GM23338 (cell line): ENCODE measurements around the gene LIPH.

Experiments
- CREB1 ChIP-seq: fragments of 250-450 bp; sonication (Bioruptor Pico); IDR thresholded peaks from 2 replicates; pipeline ENCODE4 v1.5.0; 2020; ENCODE audit warnings: low read depth, mild to moderate bottlenecking, moderate library complexity
- CTCF ChIP-seq, 2 experiments: fragments of 200-600 bp in 1 of 2; sonication (generic) in 1 of 2; conservative IDR thresholded peaks; 2 replicates each; pipeline versions ENCODE4 v1.5.1 to v1.6.1; 2016 to 2017; ENCODE audit warnings: antibody characterized with exemption in 2 of 2, low read depth in 2 of 2, mild to moderate bottlenecking in 2 of 2, moderate library complexity in 1 of 2
- EZH2 ChIP-seq: fragments of 200-600 bp; sonication (generic); IDR thresholded peaks from one replicate; pipeline ENCODE4 v1.8.0; 2017; ENCODE audit warnings: antibody characterized with exemption, mild to moderate bottlenecking, low read depth; ENCODE audit not compliant: unreplicated experiment
- EZH2phosphoT487 ChIP-seq: fragments of 200-600 bp; sonication (generic); IDR thresholded peaks from one replicate; pipeline ENCODE4 v1.8.1; 2018; ENCODE audit warnings: antibody characterized with exemption; ENCODE audit not compliant: unreplicated experiment
- JUNB ChIP-seq: IDR thresholded peaks from one replicate; pipeline ENCODE4 v1.6.1; 2016; ENCODE audit warnings: antibody characterized with exemption; ENCODE audit not compliant: unreplicated experiment
- REST ChIP-seq: IDR thresholded peaks from one replicate; pipeline ENCODE4 v1.6.1; 2018; ENCODE audit warnings: antibody characterized with exemption; ENCODE audit not compliant: unreplicated experiment
- STAT1 ChIP-seq: IDR thresholded peaks from one replicate; pipeline ENCODE4 v1.6.1; 2016; ENCODE audit warnings: antibody characterized with exemption; ENCODE audit not compliant: unreplicated experiment
- ZNF331 ChIP-seq: fragments of 250-450 bp; sonication (Bioruptor Pico); IDR thresholded peaks from 2 replicates; pipeline ENCODE4 v1.5.0; 2020; ENCODE audit warnings: low read depth, mild to moderate bottlenecking, moderate library complexity

GRCh38 chr3:185539934-185540333, 12.5 kb downstream of the LIPH start:
- TF ChIP-seq CTCF (conservative IDR thresholded peaks at IDR 0.05; ENCODE audit: low read depth in 2 of 2) (no peak), REST (no peak), CREB1 (CRISPR knock-in tag) (no peak), EZH2 (no peak), JUNB (no peak), STAT1 (no peak), EZH2phosphoT487 (no peak), ZNF331 (CRISPR knock-in tag) (no peak)
